ENCODE data around the gene PRG3. TPM values are rescaled to one million over a fixed set of nuclear protein-coding genes. Genes with fewer than 3 reads are reported as not detected.

The PRG3 gene, protein sequence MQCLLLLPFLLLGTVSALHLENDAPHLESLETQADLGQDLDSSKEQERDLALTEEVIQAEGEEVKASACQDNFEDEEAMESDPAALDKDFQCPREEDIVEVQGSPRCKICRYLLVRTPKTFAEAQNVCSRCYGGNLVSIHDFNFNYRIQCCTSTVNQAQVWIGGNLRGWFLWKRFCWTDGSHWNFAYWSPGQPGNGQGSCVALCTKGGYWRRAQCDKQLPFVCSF
- total RNA-seq, result not detected

DNA sequence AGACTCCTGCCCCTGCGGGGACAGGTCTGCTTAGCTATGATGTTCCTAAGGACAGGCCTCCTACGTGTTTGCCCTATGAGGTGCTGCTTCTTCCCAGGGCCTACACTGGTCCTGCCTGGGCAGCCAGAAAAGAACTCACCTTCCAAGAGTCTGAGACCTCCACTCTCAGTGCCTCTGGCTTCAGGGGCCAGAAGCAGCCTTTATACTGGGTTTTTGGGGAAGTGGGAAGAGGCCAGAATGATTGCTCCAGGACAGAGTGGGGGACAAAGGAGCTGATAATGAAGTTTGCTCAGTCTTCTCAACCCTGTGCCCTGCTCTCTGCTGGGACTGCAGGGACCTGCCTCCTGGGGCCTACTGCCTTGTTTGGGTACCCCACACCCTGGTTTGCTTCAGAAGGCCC lies at the start of gene PRG3:
PRG3 (minus strand) TSS at position 176 of the 400 bp plus-strand sequence. CDS start 442 bp downstream, outside the sequence.
- H3K4me1 Mint-ChIP-seq (ENCODE audit: low read depth), result no peaks in the 10 kb centered on the region
- peaks cover 4% of the 10 kb centered on the region for H3K27me3 Mint-ChIP-seq (ENCODE audit: low read depth)
- no peaks in the 10 kb centered on the region for H3K36me3 Mint-ChIP-seq (ENCODE audit: insufficient read depth)
- no peak for ATAC-seq
- H3K9me3 Mint-ChIP-seq, result no peaks in the 10 kb centered on the region
- H3K4me3 Mint-ChIP-seq, result no peak within 1 kb of the TSS
- no peak for DNase-seq

DNA sequence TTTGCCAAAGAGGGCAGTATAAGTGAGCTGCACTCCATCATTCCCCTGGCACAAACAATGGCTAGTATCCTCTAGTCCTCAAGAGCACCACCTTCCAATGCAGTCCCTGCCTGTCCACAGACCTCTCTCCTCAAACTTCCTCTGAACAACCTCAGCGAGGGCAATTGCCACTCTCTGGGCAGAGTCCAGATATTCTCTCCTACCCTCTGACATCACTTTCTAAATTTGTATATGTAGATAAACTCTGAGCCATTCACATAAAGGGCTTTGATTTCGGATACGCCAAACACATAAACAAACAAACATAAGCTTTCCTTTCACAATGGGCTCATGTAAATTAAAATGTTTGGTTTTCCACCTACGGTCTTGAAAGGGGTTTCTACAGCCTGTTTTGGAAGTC lies 49.0 kb upstream of the PRG3 start:
- no peak for ATAC-seq
- H3K4me3 Mint-ChIP-seq, result no peak overlapping the region

DNA sequence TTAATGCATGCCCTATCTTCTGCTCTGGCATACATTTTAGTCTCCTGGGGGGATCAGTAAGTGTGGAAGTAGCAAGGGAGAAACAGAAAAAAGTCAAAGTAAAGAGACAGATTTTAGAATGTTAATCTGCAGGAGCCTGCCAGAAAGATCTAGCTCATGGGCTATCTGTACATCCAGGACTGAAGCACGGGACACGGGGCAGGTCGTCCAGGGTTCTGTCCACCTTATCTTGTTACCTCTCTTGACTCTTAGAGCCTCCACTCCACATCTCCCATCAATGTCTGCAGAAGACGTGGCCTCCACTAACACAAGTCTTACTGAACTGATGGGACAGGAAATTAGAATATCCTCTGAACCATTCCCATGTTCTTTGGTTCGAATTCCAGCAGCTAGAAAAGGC lies 47.7 kb upstream of the PRG3 start:
- DNase-seq, result no peak

More for the DNA sequence above, 49.0 kb upstream of the PRG3 start:
- H3K4me1 Mint-ChIP-seq (ENCODE audit: low read depth), result peaks cover 22% of the 10 kb centered on the region
- H3K27me3 Mint-ChIP-seq (ENCODE audit: low read depth), result no peaks in the 10 kb centered on the region
- DNase-seq, result no peak
- no peaks in the 10 kb centered on the region for H3K9me3 Mint-ChIP-seq
- H3K36me3 Mint-ChIP-seq (ENCODE audit: insufficient read depth), result peaks cover 15% of the 10 kb centered on the region

DNA sequence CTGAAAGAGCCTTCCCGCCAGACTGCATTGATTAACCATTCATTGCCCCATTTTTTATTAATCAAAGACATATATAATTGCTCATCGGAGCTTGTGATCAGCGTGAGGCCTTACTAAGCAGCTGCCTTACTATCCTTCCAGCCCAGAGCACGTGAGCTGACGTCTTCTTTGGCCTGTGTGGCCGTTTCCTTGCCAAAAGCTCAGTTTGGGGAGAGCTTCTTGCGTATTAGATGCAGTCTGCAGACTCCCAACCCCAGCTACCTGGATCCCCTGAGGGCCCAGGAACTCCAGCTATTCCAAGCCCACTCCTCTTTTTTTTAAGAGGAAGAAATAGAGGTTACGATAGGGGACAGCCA lies 46.8 kb upstream of the PRG3 start:
- Mint-ChIP-seq H3K4me1 (ENCODE audit: low read depth) (peaks cover 39% of the 10 kb centered on the region), H3K4me3 (peak overlapping the region; percentile 90), H3K27me3 (ENCODE audit: low read depth) (no peaks in the 10 kb centered on the region), H3K9me3 (no peaks in the 10 kb centered on the region), H3K36me3 (ENCODE audit: insufficient read depth) (peaks cover 31% of the 10 kb centered on the region)
- DNase-seq, result no peak
- ATAC-seq, result no peak

More for the DNA sequence above, 47.7 kb upstream of the PRG3 start:
- Mint-ChIP-seq H3K27me3 (ENCODE audit: low read depth) (no peaks in the 10 kb centered on the region), H3K4me1 (ENCODE audit: low read depth) (peaks cover 32% of the 10 kb centered on the region), H3K4me3 (no peak overlapping the region), H3K9me3 (no peaks in the 10 kb centered on the region), H3K36me3 (ENCODE audit: insufficient read depth) (peaks cover 24% of the 10 kb centered on the region)
- no peak for ATAC-seq

DNA sequence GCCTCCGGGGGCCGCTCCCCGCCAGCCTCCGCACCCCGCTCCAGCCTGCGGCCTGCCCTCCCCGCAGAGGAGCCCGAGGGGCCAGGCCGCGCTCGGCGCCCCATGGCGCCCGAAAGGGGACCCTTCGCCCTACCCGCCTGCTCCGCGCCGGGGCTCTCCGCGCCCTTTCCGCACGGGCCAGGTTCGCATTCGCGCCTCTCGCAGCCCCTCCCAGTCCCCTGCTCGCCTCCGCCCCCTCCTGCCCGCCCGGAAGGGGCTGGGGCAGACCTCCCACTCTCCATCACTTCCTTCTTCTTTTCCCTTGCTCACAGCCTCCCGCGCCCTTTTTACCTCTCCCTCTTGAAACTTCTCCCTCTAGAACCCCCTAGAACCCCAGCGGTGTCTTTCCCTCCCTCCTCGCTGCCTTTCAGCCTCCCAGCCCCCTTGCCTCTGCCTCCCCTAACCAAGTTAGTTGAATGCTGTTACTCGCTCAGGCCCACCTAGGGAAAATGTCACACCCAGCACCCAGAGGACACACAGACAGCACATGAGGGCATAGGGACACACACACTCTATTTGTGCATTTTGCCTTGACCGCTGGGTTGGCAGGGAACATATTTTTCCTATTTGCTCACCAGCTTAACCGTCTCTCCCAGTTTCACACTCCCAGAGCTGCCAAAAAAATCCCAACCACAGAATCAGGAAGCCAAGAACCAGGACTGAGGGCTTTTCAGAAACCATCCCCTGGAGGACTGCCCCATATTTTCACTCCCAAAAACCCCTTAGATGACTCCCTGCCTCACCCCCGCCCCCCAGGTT lies 46.2 kb upstream of the PRG3 start, which contains the start of gene SLC43A3:
SLC43A3 (minus strand) TSS at position 193 of the 798 bp plus-strand sequence. CDS start 949 bp downstream, outside the sequence.
- Mint-ChIP-seq H3K4me3 (peak within 1 kb of the TSS; percentile 90), H3K27me3 (ENCODE audit: low read depth) (no peaks in the 10 kb centered on the region), H3K9me3 (no peaks in the 10 kb centered on the region), H3K4me1 (ENCODE audit: low read depth) (peaks cover 45% of the 10 kb centered on the region), H3K36me3 (ENCODE audit: insufficient read depth) (peaks cover 37% of the 10 kb centered on the region)
- ATAC-seq (peak; percentile 66 to 70), DNase-seq (peak; percentile 74)

DNA sequence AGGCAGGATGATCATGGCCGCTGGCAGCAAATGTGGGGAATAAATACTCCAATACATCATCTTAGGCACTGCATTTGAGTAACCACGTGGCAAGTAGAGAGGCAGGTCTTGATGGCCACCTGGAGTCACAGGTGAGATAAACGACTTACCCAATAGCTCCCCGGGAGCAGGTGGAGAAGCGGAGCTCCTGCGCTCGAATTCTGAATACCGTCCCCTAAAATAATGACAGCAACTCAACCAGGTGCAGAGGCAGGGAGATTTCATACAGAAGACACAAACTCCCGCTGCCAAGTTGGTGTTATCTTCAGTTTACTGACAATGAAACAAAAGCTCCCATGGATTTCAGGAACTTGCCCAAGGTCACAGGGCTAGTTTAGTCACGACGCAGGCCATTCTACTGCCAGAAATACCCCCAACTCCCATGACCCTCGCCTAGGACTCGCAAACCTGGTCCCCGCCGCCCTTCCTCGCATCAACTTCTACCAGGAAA lies 45.5 kb upstream of the PRG3 start:
- Mint-ChIP-seq H3K4me1 (ENCODE audit: low read depth) (peaks cover 51% of the 10 kb centered on the region), H3K4me3 (peak overlapping the region; percentile 90), H3K9me3 (no peaks in the 10 kb centered on the region)

DNA sequence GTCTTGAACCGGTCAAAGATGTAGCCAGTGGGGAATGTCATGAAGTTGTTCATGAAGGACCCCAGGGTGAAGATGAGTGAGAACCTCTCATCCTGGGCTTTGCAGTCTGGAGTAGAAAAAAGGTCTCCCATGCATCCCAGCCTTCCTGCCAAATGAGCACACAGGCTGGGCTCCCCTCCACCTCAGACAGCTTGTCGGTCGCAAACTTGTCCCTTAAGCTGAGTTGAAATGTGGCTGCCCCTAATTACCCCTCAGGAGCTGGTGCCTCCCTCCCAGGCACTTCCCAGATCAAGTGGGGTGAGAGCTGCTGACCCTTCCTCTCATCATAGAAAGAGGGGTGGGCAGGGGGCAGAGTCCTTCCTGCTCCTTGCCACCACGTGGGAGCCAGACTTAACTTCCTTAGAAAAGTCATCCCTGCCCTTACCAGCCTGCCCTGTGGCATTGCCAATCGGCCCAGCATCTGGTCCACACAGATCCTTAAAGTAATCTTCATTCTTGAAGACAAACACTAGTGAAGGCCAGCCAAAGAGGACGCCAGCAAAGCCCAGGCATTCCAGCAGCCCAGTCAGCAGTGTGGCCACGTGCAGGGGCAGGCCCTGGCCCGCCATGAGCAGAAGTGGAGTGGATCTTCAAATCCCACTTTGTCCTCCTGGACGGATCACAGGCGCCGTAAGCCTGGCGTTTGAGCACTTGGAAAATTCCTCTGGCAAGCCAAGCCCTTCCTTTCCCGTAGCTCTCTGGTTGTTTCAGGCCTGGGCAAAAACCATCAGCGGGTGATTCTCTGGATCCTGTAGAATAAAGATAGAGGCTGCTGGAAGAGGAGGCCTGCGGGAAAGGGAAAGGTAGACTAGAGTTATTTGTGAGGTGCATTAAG lies 44.9 kb upstream of the PRG3 start:
- Mint-ChIP-seq H3K27me3 (ENCODE audit: low read depth) (no peaks in the 10 kb centered on the region), H3K4me3 (peak overlapping the region; percentile 90), H3K9me3 (no peaks in the 10 kb centered on the region), H3K4me1 (ENCODE audit: low read depth) (peaks cover 51% of the 10 kb centered on the region), H3K36me3 (ENCODE audit: insufficient read depth) (peaks cover 49% of the 10 kb centered on the region)
- no peak for DNase-seq
- ATAC-seq, result no peak

More for the DNA sequence above, 45.5 kb upstream of the PRG3 start:
- DNase-seq (no peak), ATAC-seq (no peak)
- Mint-ChIP-seq H3K36me3 (ENCODE audit: insufficient read depth) (peaks cover 44% of the 10 kb centered on the region), H3K27me3 (ENCODE audit: low read depth) (no peaks in the 10 kb centered on the region)

DNA sequence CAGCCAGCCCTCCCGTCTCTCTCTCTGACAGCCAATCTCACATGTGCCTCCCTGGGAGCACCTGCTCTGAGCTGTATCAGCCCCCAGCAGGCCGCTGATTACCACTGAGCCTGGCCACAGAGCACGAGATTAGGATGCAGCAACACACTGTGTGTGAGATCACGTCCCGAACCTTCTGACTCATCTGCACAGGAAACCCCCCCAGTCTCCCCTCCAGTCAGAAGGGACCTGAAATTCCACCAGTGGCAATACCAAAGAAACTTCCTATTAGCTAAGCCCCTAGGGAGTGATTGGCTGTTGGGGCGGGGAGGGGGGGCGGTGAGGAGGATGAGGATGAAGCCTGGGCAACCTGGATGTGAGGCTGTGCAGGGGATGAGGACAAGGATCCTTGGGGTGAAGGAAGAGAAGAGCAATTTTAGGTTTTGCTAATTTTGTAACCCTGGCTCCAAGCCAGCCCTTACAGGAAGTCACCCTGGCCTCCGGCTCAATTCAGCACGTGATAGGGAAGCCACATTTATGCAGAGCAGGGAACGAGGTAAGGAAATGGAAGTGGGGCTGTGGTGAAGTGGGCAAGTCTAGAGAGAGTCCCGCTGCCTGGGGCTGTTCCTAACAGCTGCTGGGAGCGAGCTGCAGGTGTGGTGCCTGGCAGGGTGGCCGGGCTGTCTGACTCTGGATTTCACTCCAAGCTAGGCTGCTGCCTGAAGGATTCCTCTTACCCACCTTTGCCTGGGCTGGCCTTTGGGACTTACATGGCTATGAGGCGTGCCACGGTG lies 44.0 kb upstream of the PRG3 start:
- Mint-ChIP-seq H3K4me1 (ENCODE audit: low read depth) (peaks cover 53% of the 10 kb centered on the region), H3K36me3 (ENCODE audit: insufficient read depth) (peaks cover 55% of the 10 kb centered on the region), H3K4me3 (peak overlapping the region; percentile 90), H3K9me3 (no peaks in the 10 kb centered on the region), H3K27me3 (ENCODE audit: low read depth) (no peaks in the 10 kb centered on the region)
- peak; percentile 85 for DNase-seq
- peak; percentile 90 to 91 for ATAC-seq

DNA sequence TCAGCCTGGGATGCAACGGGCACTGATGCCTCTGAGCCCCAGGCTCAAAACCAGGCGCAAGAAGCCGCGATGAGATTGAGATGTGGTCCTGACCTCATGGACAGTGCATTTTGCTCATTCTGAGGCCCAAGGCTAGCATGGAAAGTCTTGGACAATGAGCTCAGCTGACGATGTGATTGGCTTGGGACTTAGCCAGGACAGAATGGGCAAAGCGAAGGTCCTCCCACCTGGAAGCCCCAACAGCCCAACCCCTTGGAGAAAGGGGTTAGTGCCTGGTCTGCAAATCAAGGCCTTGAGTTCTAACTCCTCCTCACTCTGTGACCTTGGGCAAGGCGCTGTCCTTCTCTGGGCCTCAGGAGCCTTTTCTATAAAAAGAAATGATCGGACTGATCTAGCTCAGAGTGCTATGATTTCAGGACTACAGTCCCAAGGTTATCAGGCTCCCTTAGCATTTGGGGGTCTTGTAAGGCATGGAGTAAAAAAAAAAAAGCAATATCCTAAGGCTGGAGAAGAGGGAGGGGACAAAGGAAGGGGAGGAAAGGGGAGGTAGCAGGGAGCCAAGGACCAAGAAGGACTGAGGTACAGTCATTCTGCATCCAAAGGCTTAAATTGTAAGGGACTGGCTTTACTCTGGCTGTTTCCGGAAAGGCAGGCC lies 43.3 kb upstream of the PRG3 start:
- H3K27me3 Mint-ChIP-seq (ENCODE audit: low read depth), result no peaks in the 10 kb centered on the region
- peak overlapping the region; percentile 90 for H3K4me3 Mint-ChIP-seq
- DNase-seq, result no peak
- no peak for ATAC-seq
- peaks cover 58% of the 10 kb centered on the region for H3K36me3 Mint-ChIP-seq (ENCODE audit: insufficient read depth)
- no peaks in the 10 kb centered on the region for H3K9me3 Mint-ChIP-seq
- H3K4me1 Mint-ChIP-seq (ENCODE audit: low read depth), result peaks cover 53% of the 10 kb centered on the region

DNA sequence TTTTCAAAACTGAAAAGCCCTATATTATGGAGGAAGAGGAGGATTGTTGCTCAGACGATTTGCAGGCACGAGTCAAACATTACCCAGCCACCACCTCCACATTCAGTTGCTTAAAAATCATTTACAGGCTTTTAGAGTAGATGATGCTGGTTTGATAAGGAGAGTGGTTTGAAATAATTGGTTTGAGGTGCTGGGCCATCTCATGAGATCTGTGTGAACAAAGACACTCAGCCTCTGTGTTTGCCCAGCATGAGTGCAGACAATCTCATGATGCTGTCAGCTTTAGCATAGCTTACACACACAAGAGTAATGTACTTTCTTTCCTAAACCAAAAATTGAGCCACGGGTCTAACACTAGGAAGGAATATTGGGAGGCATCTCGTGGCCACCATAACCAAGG lies 41.7 kb upstream of the PRG3 start:
- Mint-ChIP-seq H3K9me3 (no peaks in the 10 kb centered on the region), H3K4me3 (peak overlapping the region; percentile 90), H3K36me3 (ENCODE audit: insufficient read depth) (peaks cover 68% of the 10 kb centered on the region), H3K4me1 (ENCODE audit: low read depth) (peaks cover 51% of the 10 kb centered on the region), H3K27me3 (ENCODE audit: low read depth) (no peaks in the 10 kb centered on the region)
- DNase-seq (no peak), ATAC-seq (no peak)

DNA sequence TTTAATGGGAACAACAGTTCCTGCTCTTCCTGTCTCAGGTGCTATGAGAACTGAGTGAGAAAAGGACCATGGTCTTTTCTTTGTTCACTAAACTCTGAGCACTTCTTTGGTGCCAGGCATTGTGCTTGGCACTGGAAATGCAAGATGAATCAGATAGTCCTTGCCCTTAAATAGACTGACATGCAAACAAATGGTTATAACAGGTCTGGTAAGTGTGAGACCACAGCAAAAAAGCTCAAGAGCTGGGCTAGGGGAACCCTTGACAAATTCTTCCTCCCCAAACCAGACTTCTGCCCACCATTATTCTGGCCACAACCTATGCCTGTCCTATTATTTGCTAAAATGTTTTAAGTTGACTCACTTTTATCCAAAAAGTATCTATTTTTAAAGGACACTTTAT lies 40.9 kb upstream of the PRG3 start:
- H3K4me3 Mint-ChIP-seq, result no peak overlapping the region
- peaks cover 77% of the 10 kb centered on the region for H3K36me3 Mint-ChIP-seq (ENCODE audit: insufficient read depth)
- H3K27me3 Mint-ChIP-seq (ENCODE audit: low read depth), result no peaks in the 10 kb centered on the region
- no peaks in the 10 kb centered on the region for H3K9me3 Mint-ChIP-seq
- peaks cover 44% of the 10 kb centered on the region for H3K4me1 Mint-ChIP-seq (ENCODE audit: low read depth)
- ATAC-seq (no peak), DNase-seq (no peak)

DNA sequence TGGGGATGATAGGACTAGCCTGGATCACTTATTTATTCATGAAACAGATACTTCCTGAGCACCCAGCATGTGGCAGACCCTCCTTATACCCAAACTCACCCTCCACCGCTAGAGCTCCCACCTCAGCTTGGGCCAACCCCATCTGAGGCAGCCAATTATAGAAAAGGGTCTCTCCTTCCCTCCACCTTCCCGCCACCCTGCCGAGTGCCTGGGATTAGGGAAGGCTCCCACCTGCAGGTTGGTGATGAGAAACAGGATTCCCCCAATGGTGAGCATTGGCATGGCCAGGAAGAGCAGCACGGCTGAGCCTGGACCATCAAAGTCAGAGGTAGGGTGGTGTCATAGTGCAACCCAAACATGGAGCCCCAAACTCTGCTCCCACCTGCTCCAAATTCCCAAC lies 40.1 kb upstream of the PRG3 start:
- H3K4me1 Mint-ChIP-seq (ENCODE audit: low read depth), result peaks cover 38% of the 10 kb centered on the region
- no peak for DNase-seq
- H3K9me3 Mint-ChIP-seq, result no peaks in the 10 kb centered on the region
- no peaks in the 10 kb centered on the region for H3K27me3 Mint-ChIP-seq (ENCODE audit: low read depth)
- ATAC-seq, result no peak
- peaks cover 76% of the 10 kb centered on the region for H3K36me3 Mint-ChIP-seq (ENCODE audit: insufficient read depth)
- no peak overlapping the region for H3K4me3 Mint-ChIP-seq

DNA sequence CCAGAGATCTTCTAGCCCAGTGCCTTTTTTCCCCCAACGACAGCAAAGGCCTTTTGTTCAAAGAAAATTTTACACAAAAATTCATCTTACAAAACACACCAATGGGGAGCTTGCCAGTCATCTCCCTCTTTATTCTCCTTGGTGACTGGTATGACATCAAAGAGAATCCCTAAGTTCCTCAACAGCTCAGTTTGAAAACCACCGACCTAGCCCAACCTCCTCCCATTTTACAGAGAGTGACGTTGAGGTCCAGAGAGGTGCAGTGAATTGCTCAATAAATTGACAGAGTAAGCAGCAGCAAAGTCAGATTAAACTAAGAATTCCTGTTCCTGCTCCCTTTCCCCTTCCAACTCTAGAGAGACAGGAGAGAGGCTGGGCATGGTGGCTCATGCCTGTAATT lies 38.2 kb upstream of the PRG3 start:
- ATAC-seq (no peak), DNase-seq (no peak)
- Mint-ChIP-seq H3K4me1 (ENCODE audit: low read depth) (peaks cover 31% of the 10 kb centered on the region), H3K27me3 (ENCODE audit: low read depth) (no peaks in the 10 kb centered on the region), H3K36me3 (ENCODE audit: insufficient read depth) (peaks cover 77% of the 10 kb centered on the region), H3K4me3 (no peak overlapping the region), H3K9me3 (no peaks in the 10 kb centered on the region)

Measured in activated T-cell treated with anti-CD3 and anti-CD28 coated beads, Interleukin-2, amount 50 U/mL, for 4 hours (primary cell).